ENCODE measurements around the gene ULK2.

ULK2 gene

GRCh38 chr17:19744922-19745757, 122.6 kb downstream of the ULK2 start:
- DNase-seq, result no peak

- DNase-seq, result no peak
Observed at GRCh38 chr17:19744492-19744891, 123.2 kb downstream of the ULK2 start.

GRCh38 chr17:19743101-19744100, 124.3 kb downstream of the ULK2 start:
- no peak for DNase-seq

GRCh38 chr17:19742495-19742894, 125.2 kb downstream of the ULK2 start:
- DNase-seq, result no peak

GRCh38 chr17:19741832-19742457, 125.8 kb downstream of the ULK2 start:
- no peak for DNase-seq

GRCh38 chr17:19740933-19741332, 126.8 kb downstream of the ULK2 start:
- DNase-seq, result no peak

GRCh38 chr17:19739241-19740201, 128.2 kb downstream of the ULK2 start:
- DNase-seq, result no peak

- no peak for DNase-seq
Observed at GRCh38 chr17:19738757-19739156, 129.0 kb downstream of the ULK2 start.

GRCh38 chr17:19738073-19738449, 129.7 kb downstream of the ULK2 start:
- DNase-seq, result no peak

GRCh38 chr17:19737305-19738072, 130.2 kb downstream of the ULK2 start:
- DNase-seq, result no peak

- no peak for DNase-seq
Observed at GRCh38 chr17:19736071-19736470, 131.7 kb downstream of the ULK2 start.

GRCh38 chr17:19733953-19734526, 133.7 kb downstream of the ULK2 start:
- no peak for DNase-seq

GRCh38 chr17:19731626-19732025, 136.1 kb downstream of the ULK2 start:
- no peak for DNase-seq

GRCh38 chr17:19730843-19731242, 136.9 kb downstream of the ULK2 start:
- no peak for DNase-seq

- no peak for DNase-seq
Observed at GRCh38 chr17:19729900-19730299, 137.8 kb downstream of the ULK2 start.

- DNase-seq, result peak; percentile 50
Observed at GRCh38 chr17:19728084-19728495, 139.6 kb downstream of the ULK2 start.

GRCh38 chr17:19727501-19728078, 140.1 kb downstream of the ULK2 start:
- no peak for DNase-seq

GRCh38 chr17:19726631-19727376, 140.9 kb downstream of the ULK2 start:
- DNase-seq, result no peak

- no peak for DNase-seq
Observed at GRCh38 chr17:19725486-19725885, 142.2 kb downstream of the ULK2 start.
